ENCODE data around the gene KIAA0513.
A peak's percentile ranks its signal among the peaks of the same experiment; 100 is the strongest.

Gene KIAA0513

GRCh38 chr16:85027349-85027957, at the start of gene KIAA0513:
Gene KIAA0513 (plus strand): TSS chr16:85027795. CDS start chr16:85067072, 39,277 bp downstream.
- Mint-ChIP-seq H3K4me1 (ENCODE audit: low read depth) (peaks cover 46% of the 10 kb centered on the region), H3K27ac (peak within 1 kb of the TSS; percentile 98), H3K4me3 (peak within 1 kb of the TSS; percentile 85), H3K36me3 (ENCODE audit: low read depth) (peaks cover 9% of the 10 kb centered on the region), H3K9me3 (no peaks in the 10 kb centered on the region), H3K27me3 (no peaks in the 10 kb centered on the region)
- DNase-seq = peak; percentile 98

- no peak overlapping the region for H3K4me3 Mint-ChIP-seq
- no peaks in the 10 kb centered on the region for H3K27me3 Mint-ChIP-seq
- H3K27ac Mint-ChIP-seq = no peak overlapping the region
- peaks cover 91% of the 10 kb centered on the region for H3K36me3 Mint-ChIP-seq (ENCODE audit: low read depth)
- no peaks in the 10 kb centered on the region for H3K9me3 Mint-ChIP-seq
- no peak for DNase-seq
- no peaks in the 10 kb centered on the region for H3K4me1 Mint-ChIP-seq (ENCODE audit: low read depth)
These were observed 48.1 kb upstream of the KIAA0513 start for GRCh38 chr16:84979516-84979915.

- peak overlapping the region; percentile 1 for H3K27ac Mint-ChIP-seq
- no peaks in the 10 kb centered on the region for H3K27me3 Mint-ChIP-seq
- H3K9me3 Mint-ChIP-seq = no peaks in the 10 kb centered on the region
- no peak overlapping the region for H3K4me3 Mint-ChIP-seq
- peaks cover 91% of the 10 kb centered on the region for H3K36me3 Mint-ChIP-seq (ENCODE audit: low read depth)
- H3K4me1 Mint-ChIP-seq (ENCODE audit: low read depth) = peaks cover 20% of the 10 kb centered on the region
- no peak for DNase-seq
These were observed 45.2 kb upstream of the KIAA0513 start for GRCh38 chr16:84982434-84982833.

- peaks cover 93% of the 10 kb centered on the region for H3K36me3 Mint-ChIP-seq (ENCODE audit: low read depth)
- H3K4me1 Mint-ChIP-seq (ENCODE audit: low read depth) = peaks cover 22% of the 10 kb centered on the region
- H3K9me3 Mint-ChIP-seq = no peaks in the 10 kb centered on the region
- peak overlapping the region; percentile 61 for H3K27ac Mint-ChIP-seq
- no peaks in the 10 kb centered on the region for H3K27me3 Mint-ChIP-seq
- DNase-seq = no peak
- H3K4me3 Mint-ChIP-seq = no peak overlapping the region
These were observed 42.2 kb upstream of the KIAA0513 start for GRCh38 chr16:84985079-84986065.

GRCh38 chr16:84986102-84986501, 41.5 kb upstream of the KIAA0513 start:
- H3K27ac Mint-ChIP-seq = peak overlapping the region; percentile 48
- H3K27me3 Mint-ChIP-seq = no peaks in the 10 kb centered on the region
- peaks cover 93% of the 10 kb centered on the region for H3K36me3 Mint-ChIP-seq (ENCODE audit: low read depth)
- H3K4me1 Mint-ChIP-seq (ENCODE audit: low read depth) = peaks cover 22% of the 10 kb centered on the region
- DNase-seq = peak; percentile 52
- no peaks in the 10 kb centered on the region for H3K9me3 Mint-ChIP-seq
- H3K4me3 Mint-ChIP-seq = no peak overlapping the region

- no peaks in the 10 kb centered on the region for H3K27me3 Mint-ChIP-seq
- H3K4me1 Mint-ChIP-seq (ENCODE audit: low read depth) = peaks cover 22% of the 10 kb centered on the region
- peak overlapping the region; percentile 48 for H3K27ac Mint-ChIP-seq
These were observed 40.7 kb upstream of the KIAA0513 start for GRCh38 chr16:84986879-84987278.

GRCh38 chr16:84988328-84989080, 39.1 kb upstream of the KIAA0513 start:
- no peak overlapping the region for H3K27ac Mint-ChIP-seq

More at GRCh38 chr16:84986879-84987278, 40.7 kb upstream of the KIAA0513 start:
- no peak for DNase-seq
- no peaks in the 10 kb centered on the region for H3K9me3 Mint-ChIP-seq
- H3K36me3 Mint-ChIP-seq (ENCODE audit: low read depth) = peaks cover 90% of the 10 kb centered on the region
- no peak overlapping the region for H3K4me3 Mint-ChIP-seq

GRCh38 chr16:84989749-84990620, 37.6 kb upstream of the KIAA0513 start:
- no peaks in the 10 kb centered on the region for H3K27me3 Mint-ChIP-seq
- H3K27ac Mint-ChIP-seq = no peak overlapping the region
- H3K4me1 Mint-ChIP-seq (ENCODE audit: low read depth) = peaks cover 27% of the 10 kb centered on the region
- DNase-seq = no peak
- peaks cover 94% of the 10 kb centered on the region for H3K36me3 Mint-ChIP-seq (ENCODE audit: low read depth)
- H3K4me3 Mint-ChIP-seq = no peak overlapping the region
- H3K9me3 Mint-ChIP-seq = no peaks in the 10 kb centered on the region

More at GRCh38 chr16:84988328-84989080, 39.1 kb upstream of the KIAA0513 start:
- DNase-seq = no peak
- H3K4me1 Mint-ChIP-seq (ENCODE audit: low read depth) = peaks cover 22% of the 10 kb centered on the region
- peaks cover 89% of the 10 kb centered on the region for H3K36me3 Mint-ChIP-seq (ENCODE audit: low read depth)
- H3K4me3 Mint-ChIP-seq = no peak overlapping the region
- no peaks in the 10 kb centered on the region for H3K27me3 Mint-ChIP-seq
- no peaks in the 10 kb centered on the region for H3K9me3 Mint-ChIP-seq

GRCh38 chr16:84990782-84991181, 36.8 kb upstream of the KIAA0513 start:
- no peak for DNase-seq
- no peaks in the 10 kb centered on the region for H3K27me3 Mint-ChIP-seq
- H3K4me1 Mint-ChIP-seq (ENCODE audit: low read depth) = peaks cover 30% of the 10 kb centered on the region
- no peaks in the 10 kb centered on the region for H3K9me3 Mint-ChIP-seq
- peak overlapping the region; percentile 6 for H3K27ac Mint-ChIP-seq
- peaks cover 94% of the 10 kb centered on the region for H3K36me3 Mint-ChIP-seq (ENCODE audit: low read depth)
- no peak overlapping the region for H3K4me3 Mint-ChIP-seq

- no peaks in the 10 kb centered on the region for H3K27me3 Mint-ChIP-seq
- H3K27ac Mint-ChIP-seq = peak overlapping the region; percentile 0
- H3K4me1 Mint-ChIP-seq (ENCODE audit: low read depth) = peaks cover 20% of the 10 kb centered on the region
- no peaks in the 10 kb centered on the region for H3K9me3 Mint-ChIP-seq
- H3K4me3 Mint-ChIP-seq = no peak overlapping the region
- DNase-seq = no peak
- H3K36me3 Mint-ChIP-seq (ENCODE audit: low read depth) = peaks cover 80% of the 10 kb centered on the region
These were observed 34.9 kb upstream of the KIAA0513 start for GRCh38 chr16:84992717-84993075.

- H3K27ac Mint-ChIP-seq = peak overlapping the region; percentile 81
- no peak for DNase-seq
- peaks cover 23% of the 10 kb centered on the region for H3K4me1 Mint-ChIP-seq (ENCODE audit: low read depth)
- no peaks in the 10 kb centered on the region for H3K9me3 Mint-ChIP-seq
- H3K27me3 Mint-ChIP-seq = no peaks in the 10 kb centered on the region
- no peak overlapping the region for H3K4me3 Mint-ChIP-seq
- peaks cover 70% of the 10 kb centered on the region for H3K36me3 Mint-ChIP-seq (ENCODE audit: low read depth)
These were observed 33.7 kb upstream of the KIAA0513 start for GRCh38 chr16:84993926-84994325.

- Mint-ChIP-seq H3K4me1 (ENCODE audit: low read depth) (peaks cover 29% of the 10 kb centered on the region), H3K27ac (peak overlapping the region; percentile 68), H3K4me3 (no peak overlapping the region), H3K36me3 (ENCODE audit: low read depth) (peaks cover 66% of the 10 kb centered on the region), H3K27me3 (no peaks in the 10 kb centered on the region), H3K9me3 (no peaks in the 10 kb centered on the region)
- no peak for DNase-seq
These were observed 31.9 kb upstream of the KIAA0513 start for GRCh38 chr16:84995663-84996062.

- H3K27me3 Mint-ChIP-seq = no peaks in the 10 kb centered on the region
- peak overlapping the region; percentile 68 for H3K27ac Mint-ChIP-seq
- peaks cover 30% of the 10 kb centered on the region for H3K4me1 Mint-ChIP-seq (ENCODE audit: low read depth)
- H3K36me3 Mint-ChIP-seq (ENCODE audit: low read depth) = peaks cover 62% of the 10 kb centered on the region
- DNase-seq = no peak
- no peak overlapping the region for H3K4me3 Mint-ChIP-seq
- H3K9me3 Mint-ChIP-seq = no peaks in the 10 kb centered on the region
These were observed 31.2 kb upstream of the KIAA0513 start for GRCh38 chr16:84996365-84996764.

Measured in activated T-cell treated with anti-CD3 and anti-CD28 coated beads, Interleukin-2, amount 50 U/mL, for 24 hours (primary cell).